ENCODE data around the gene CAVIN2. TPM values are rescaled to one million over a fixed set of nuclear protein-coding genes. Genes with fewer than 3 reads are reported as not detected.

Gene CAVIN2
- total RNA-seq, 1 donor from 2014 or later, result 3.7 TPM

GRCh38 chr2:191815010-191815409 lies 31.9 kb downstream of the CAVIN2 start:
- Histone ChIP-seq H3K4me3 (ENCODE audit: low read depth, low read length) (no peak overlapping the region), H3K36me3 (ENCODE audit: control insufficient read depth, insufficient read depth, low read length) (no peaks in the 10 kb centered on the region), H3K27me3 (ENCODE audit: control insufficient read depth, insufficient read depth, low read length) (peaks cover 1% of the 10 kb centered on the region)
- no peak for FAIRE-seq
- TF ChIP-seq, protein P1, sequence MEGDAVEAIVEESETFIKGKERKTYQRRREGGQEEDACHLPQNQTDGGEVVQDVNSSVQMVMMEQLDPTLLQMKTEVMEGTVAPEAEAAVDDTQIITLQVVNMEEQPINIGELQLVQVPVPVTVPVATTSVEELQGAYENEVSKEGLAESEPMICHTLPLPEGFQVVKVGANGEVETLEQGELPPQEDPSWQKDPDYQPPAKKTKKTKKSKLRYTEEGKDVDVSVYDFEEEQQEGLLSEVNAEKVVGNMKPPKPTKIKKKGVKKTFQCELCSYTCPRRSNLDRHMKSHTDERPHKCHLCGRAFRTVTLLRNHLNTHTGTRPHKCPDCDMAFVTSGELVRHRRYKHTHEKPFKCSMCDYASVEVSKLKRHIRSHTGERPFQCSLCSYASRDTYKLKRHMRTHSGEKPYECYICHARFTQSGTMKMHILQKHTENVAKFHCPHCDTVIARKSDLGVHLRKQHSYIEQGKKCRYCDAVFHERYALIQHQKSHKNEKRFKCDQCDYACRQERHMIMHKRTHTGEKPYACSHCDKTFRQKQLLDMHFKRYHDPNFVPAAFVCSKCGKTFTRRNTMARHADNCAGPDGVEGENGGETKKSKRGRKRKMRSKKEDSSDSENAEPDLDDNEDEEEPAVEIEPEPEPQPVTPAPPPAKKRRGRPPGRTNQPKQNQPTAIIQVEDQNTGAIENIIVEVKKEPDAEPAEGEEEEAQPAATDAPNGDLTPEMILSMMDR (IDR thresholded peaks at IDR 0.05; ENCODE audit: insufficient read depth, low read length, severe bottlenecking), result no peak
- no peak for DNase-seq (ENCODE audit: low read depth)

GRCh38 chr2:191813943-191814342 lies 32.9 kb downstream of the CAVIN2 start:
- no peak overlapping the region for H3K4me3 ChIP-seq (ENCODE audit: low read depth, low read length)
- peaks cover 1% of the 10 kb centered on the region for H3K27me3 ChIP-seq (ENCODE audit: control insufficient read depth, insufficient read depth, low read length)
- TF ChIP-seq, protein P1 (IDR thresholded peaks at IDR 0.05; ENCODE audit: insufficient read depth, low read length, severe bottlenecking), result no peak
- no peaks in the 10 kb centered on the region for H3K36me3 ChIP-seq (ENCODE audit: control insufficient read depth, insufficient read depth, low read length)
- DNase-seq (ENCODE audit: low read depth) (no peak), FAIRE-seq (no peak)

DNA sequence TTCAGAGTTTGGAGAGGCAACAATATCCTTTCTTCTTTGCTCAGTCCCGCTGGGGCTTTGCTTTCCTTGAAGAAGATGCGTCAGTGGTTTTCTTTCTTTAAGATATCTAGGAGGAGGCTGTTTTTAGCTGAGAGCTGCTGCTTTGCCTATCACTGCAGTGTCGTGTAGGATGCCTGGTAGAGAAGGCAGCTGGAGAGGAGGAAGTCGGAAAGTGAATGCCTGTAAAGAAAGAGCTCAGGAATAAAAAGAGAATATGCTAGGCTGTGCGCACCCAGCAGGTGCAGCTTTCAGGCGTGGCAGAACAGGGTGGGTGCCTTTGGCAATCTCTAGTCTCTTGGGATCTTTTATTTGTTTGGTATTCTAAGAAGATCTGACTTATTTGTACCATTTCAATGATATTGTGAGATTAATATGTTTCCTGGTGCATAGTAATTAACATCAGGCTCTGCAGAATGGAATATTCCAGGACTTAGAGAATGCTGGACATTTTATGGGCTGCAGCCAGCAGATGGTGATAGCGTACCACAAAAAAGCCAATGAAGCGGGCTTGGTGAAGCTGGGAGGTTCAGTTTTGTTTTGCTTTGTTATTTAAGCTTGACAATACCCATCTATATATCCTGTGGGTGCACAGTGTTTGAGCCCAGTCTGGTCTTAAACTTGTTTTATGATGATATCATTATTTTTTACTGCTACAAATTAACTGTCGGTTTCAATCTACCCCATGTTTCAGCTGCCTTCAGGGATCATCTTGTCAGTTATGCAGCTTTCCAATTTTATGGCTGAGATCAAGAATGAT lies 34.9 kb downstream of the CAVIN2 start:
- H3K27me3 ChIP-seq (ENCODE audit: control insufficient read depth, insufficient read depth, low read length), result peaks cover 1% of the 10 kb centered on the region
- peak; percentile 55 for DNase-seq (ENCODE audit: low read depth)
- H3K4me3 ChIP-seq (ENCODE audit: low read depth, low read length), result no peak overlapping the region
- TF ChIP-seq, protein P1 (IDR thresholded peaks at IDR 0.05; ENCODE audit: insufficient read depth, low read length, severe bottlenecking), result peak; percentile 68
- no peaks in the 10 kb centered on the region for H3K36me3 ChIP-seq (ENCODE audit: control insufficient read depth, insufficient read depth, low read length)
- FAIRE-seq, result no peak

DNA sequence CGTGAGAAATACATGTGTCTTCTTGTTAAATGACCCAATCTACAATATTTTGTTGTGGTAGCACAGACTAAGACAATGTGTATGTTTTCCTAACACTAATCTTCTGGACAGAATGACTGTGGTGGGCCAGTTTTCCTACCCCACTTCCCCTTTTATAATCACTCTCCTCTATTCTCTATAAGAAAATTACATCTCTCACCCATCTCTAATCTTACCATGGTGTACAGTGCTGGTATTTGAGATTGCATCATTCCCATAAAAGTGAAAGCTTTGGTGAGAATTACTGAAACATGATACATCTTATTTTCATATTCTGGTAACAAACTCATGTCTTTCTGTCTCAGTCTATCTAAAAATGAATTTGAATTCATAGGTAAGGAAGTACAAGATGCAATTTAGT lies 40.5 kb downstream of the CAVIN2 start:
- TF ChIP-seq, protein P1 (IDR thresholded peaks at IDR 0.05; ENCODE audit: insufficient read depth, low read length, severe bottlenecking), result no peak
- no peak overlapping the region for H3K4me3 ChIP-seq (ENCODE audit: low read depth, low read length)
- FAIRE-seq (peak; percentile 62), DNase-seq (ENCODE audit: low read depth) (no peak)
- H3K36me3 ChIP-seq (ENCODE audit: control insufficient read depth, insufficient read depth, low read length), result no peaks in the 10 kb centered on the region
- peaks cover 1% of the 10 kb centered on the region for H3K27me3 ChIP-seq (ENCODE audit: control insufficient read depth, insufficient read depth, low read length)

DNA sequence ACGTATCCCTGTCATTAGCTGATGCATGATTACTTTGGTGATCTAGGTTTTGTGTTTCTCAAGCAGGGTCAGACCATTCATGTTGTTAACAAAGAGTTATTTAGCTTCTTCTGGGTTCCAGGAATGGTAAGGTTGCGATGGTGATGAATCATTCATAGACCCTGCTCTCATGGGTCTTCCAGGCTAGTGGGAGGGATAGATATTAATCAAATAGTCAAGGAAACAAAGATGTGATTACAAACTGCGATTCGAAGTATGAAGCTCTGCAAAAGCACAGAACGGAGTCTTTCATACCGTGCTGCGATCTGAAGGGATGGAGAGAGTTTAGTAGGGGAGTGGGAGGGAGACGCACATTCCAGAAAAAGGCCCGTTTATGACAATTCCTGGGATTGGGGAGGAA lies 42.1 kb downstream of the CAVIN2 start:
- FAIRE-seq, result no peak
- no peak for DNase-seq (ENCODE audit: low read depth)
- TF ChIP-seq, protein P1 (IDR thresholded peaks at IDR 0.05; ENCODE audit: insufficient read depth, low read length, severe bottlenecking), result no peak
- H3K36me3 ChIP-seq (ENCODE audit: control insufficient read depth, insufficient read depth, low read length), result no peaks in the 10 kb centered on the region
- H3K4me3 ChIP-seq (ENCODE audit: low read depth, low read length), result no peak overlapping the region
- no peaks in the 10 kb centered on the region for H3K27me3 ChIP-seq (ENCODE audit: control insufficient read depth, insufficient read depth, low read length)

- no peak for FAIRE-seq
- Histone ChIP-seq H3K36me3 (ENCODE audit: control insufficient read depth, insufficient read depth, low read length) (no peaks in the 10 kb centered on the region), H3K4me3 (ENCODE audit: low read depth, low read length) (no peak overlapping the region), H3K27me3 (ENCODE audit: control insufficient read depth, insufficient read depth, low read length) (no peaks in the 10 kb centered on the region)
- DNase-seq (ENCODE audit: low read depth), result no peak
- TF ChIP-seq, protein P1 (IDR thresholded peaks at IDR 0.05; ENCODE audit: insufficient read depth, low read length, severe bottlenecking), result no peak
Measured at GRCh38 chr2:191803007-191803406, 43.9 kb downstream of the CAVIN2 start.

Measured in bronchial epithelial cell (primary cell).